Activated CD4-positive, alpha-beta memory T cell treated with anti-CD3 and anti-CD28 coated beads for 36 hours (primary cell): Measurements from ENCODE around the gene CCR2. TPM values are rescaled to one million over a fixed set of nuclear protein-coding genes. Genes with fewer than 3 reads are reported as not detected.
"Not testable (repeated sequence)": the region's sequence is repeated elsewhere in the genome, so short reads cannot be mapped to it uniquely, and the experiment has no call there.

Experiments used
- CTCF ChIA-PET: fragments of 350-600 bp; sonication (Branson Sonifier 250); formaldehyde crosslinking; loops from one replicate; lab custom pipeline; 2021; ENCODE audit warnings: antibody characterized with exemption, inconsistent platforms; lab: Charles Lee
- POLR2A ChIA-PET: fragments of 350-600 bp; sonication (Branson Sonifier 250); formaldehyde crosslinking; loops from one replicate; lab custom pipeline; 2021; ENCODE audit warnings: antibody characterized with exemption; lab: Charles Lee
- DNase-seq: peaks from one replicate; pipeline ENCODE4 v3.0.0-alpha.2; 2020
- H3K27ac Mint-ChIP-seq: one replicate; pipeline ENCODE4 v1.8.0; 2021; ENCODE audit warnings: mixed read lengths
- H3K27me3 Mint-ChIP-seq: one replicate; pipeline ENCODE4 v1.8.0; 2021; ENCODE audit warnings: mixed read lengths
- H3K36me3 Mint-ChIP-seq: one replicate; pipeline ENCODE4 v1.8.0; 2021; ENCODE audit warnings: mixed read lengths
- H3K4me1 Mint-ChIP-seq: one replicate; pipeline ENCODE4 v1.8.0; 2021; ENCODE audit warnings: low read depth, mixed read lengths
- H3K4me3 Mint-ChIP-seq: one replicate; pipeline ENCODE4 v1.8.0; 2021; ENCODE audit warnings: mild to moderate bottlenecking, mixed read lengths
- H3K9me3 Mint-ChIP-seq: one replicate; pipeline ENCODE4 v1.8.0; 2021; ENCODE audit warnings: mixed read lengths
- intact Hi-C: fragments of 100-400 bp; cut with micrococcal nuclease; formaldehyde crosslinking; loops from one replicate; pipeline ENCODE4 v1.15.1; 2023
- total RNA-seq, 2 experiments: library from RNA; stranded (reverse); gene quantifications; one replicate each; pipeline ENCODE4 v1.2.3, GENCODE V29; 2021

CCR2 gene
- total RNA-seq, result 1 to 10 TPM; 2.2 TPM

DNA sequence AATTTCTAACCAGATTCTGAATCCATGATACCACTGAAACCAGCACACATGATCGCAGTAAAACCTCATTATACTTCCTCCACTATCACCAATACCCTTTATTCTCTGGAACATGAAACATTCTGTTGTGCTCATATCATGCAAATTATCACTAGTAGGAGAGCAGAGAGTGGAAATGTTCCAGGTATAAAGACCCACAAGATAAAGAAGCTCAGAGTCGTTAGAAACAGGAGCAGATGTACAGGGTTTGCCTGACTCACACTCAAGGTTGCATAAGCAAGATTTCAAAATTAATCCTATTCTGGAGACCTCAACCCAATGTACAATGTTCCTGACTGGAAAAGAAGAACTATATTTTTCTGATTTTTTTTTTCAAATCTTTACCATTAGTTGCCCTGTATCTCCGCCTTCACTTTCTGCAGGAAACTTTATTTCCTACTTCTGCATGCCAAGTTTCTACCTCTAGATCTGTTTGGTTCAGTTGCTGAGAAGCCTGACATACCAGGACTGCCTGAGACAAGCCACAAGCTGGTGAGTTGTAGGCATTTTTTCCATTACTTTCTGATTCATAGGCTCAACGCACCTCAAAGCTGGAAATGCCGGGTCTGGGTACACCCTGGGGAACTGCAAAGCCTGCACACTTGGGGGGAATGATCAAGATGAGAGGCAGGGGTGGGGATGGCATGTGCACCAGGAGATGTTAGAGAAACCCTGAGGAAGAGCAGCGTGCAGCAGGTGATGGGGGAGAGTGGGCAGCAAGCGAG, at the start of gene CCR2:
TSS of gene CCR2 (plus strand) at position 465 of the 764 bp plus-strand sequence. CDS start 3,417 bp downstream, outside the sequence.
- H3K27ac Mint-ChIP-seq, result peak within 1 kb of the TSS; percentile 63
- intact Hi-C loops, result loop anchor here (1.0 kb wide), 1 partner anchor 16 kb away; the partner anchor contains the start of gene CCR5
- peak; percentile 54 for DNase-seq
- peaks cover 31% of the 10 kb centered on the region for H3K27me3 Mint-ChIP-seq
- H3K4me1 Mint-ChIP-seq, result peaks cover 91% of the 10 kb centered on the region
- ChIA-PET CTCF (interaction anchor here (0.6 to 3.1 kb wide), 12 partner anchors 15 to 825 kb away, joined by 3 to 24 read pairs (median 4); partner anchors contain the start of gene CCR5), POLR2A (interaction anchor here (0.7 to 2.7 kb wide), 4 partner anchors 15 to 122 kb away, joined by 3 to 27 read pairs (median 8); no protein-coding TSS in a partner anchor)
- no peaks in the 10 kb centered on the region for H3K9me3 Mint-ChIP-seq
- peak within 1 kb of the TSS; percentile 31 for H3K4me3 Mint-ChIP-seq
- H3K36me3 Mint-ChIP-seq, result no peaks in the 10 kb centered on the region

- Mint-ChIP-seq H3K27me3 (peaks cover 5% of the 10 kb centered on the region), H3K4me1 (peaks cover 30% of the 10 kb centered on the region)
- intact Hi-C loops, result no loop called here
These were observed 49.2 kb upstream of the CCR2 start for GRCh38 chr3:46304739-46305138.

GRCh38 chr3:46312991-46313390, 40.9 kb upstream of the CCR2 start:
- POLR2A ChIA-PET, result no interaction called here

More at GRCh38 chr3:46304739-46305138, 49.2 kb upstream of the CCR2 start:
- H3K9me3 Mint-ChIP-seq, result no peaks in the 10 kb centered on the region
- peaks cover 2% of the 10 kb centered on the region for H3K36me3 Mint-ChIP-seq
- CTCF ChIA-PET, result interaction anchor here (1.7 kb wide), 1 partner anchor 64 kb away, joined by 9 read pairs; no protein-coding TSS in a partner anchor
- POLR2A ChIA-PET, result no interaction called here
- no peak for DNase-seq
- no peak overlapping the region for H3K4me3 Mint-ChIP-seq
- no peak overlapping the region for H3K27ac Mint-ChIP-seq

GRCh38 chr3:46314517-46314916, 39.4 kb upstream of the CCR2 start:
- POLR2A ChIA-PET, result no interaction called here

More at GRCh38 chr3:46312991-46313390, 40.9 kb upstream of the CCR2 start:
- Mint-ChIP-seq H3K27me3 (peaks cover 12% of the 10 kb centered on the region), H3K27ac (no peak overlapping the region), H3K4me3 (no peak overlapping the region), H3K9me3 (peaks cover 9% of the 10 kb centered on the region), H3K4me1 (no peaks in the 10 kb centered on the region), H3K36me3 (peaks cover 7% of the 10 kb centered on the region)
- DNase-seq, result no peak
- CTCF ChIA-PET, result interaction anchor here (0.9 kb wide), 1 partner anchor 55 kb away, joined by 3 read pairs; no protein-coding TSS in a partner anchor
- intact Hi-C loops, result no loop called here

DNA sequence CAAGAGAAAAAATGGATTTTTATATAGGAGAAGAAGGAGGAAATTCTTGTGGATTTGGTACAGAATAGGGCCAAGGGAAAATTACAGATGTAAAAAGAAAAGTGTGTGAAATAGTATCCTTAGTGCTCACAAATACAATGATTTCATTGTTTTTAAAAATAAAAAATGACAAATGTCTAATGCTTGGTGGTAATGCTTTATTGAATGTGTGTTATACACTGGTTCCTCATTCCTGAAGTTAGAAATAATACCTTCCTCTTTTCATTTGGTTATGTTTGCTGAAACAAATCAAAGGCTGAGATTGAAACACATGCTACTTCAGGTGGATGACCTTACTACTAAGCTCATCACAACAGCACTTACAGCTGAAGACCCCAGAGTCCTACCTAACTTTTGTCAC, 37.7 kb upstream of the CCR2 start:
- no peak for DNase-seq
- Mint-ChIP-seq H3K27me3 (peaks cover 5% of the 10 kb centered on the region), H3K27ac (no peak overlapping the region), H3K4me3 (no peak overlapping the region), H3K4me1 (no peaks in the 10 kb centered on the region), H3K9me3 (peaks cover 9% of the 10 kb centered on the region), H3K36me3 (peaks cover 5% of the 10 kb centered on the region)
- intact Hi-C loops, result no loop called here
- CTCF ChIA-PET, result interaction anchor here (2.0 to 4.5 kb wide), 2 partner anchors 53 to 101 kb away, joined by 4 to 15 read pairs; no protein-coding TSS in a partner anchor
- POLR2A ChIA-PET, result no interaction called here

More at GRCh38 chr3:46314517-46314916, 39.4 kb upstream of the CCR2 start:
- Mint-ChIP-seq H3K36me3 (peaks cover 5% of the 10 kb centered on the region), H3K27me3 (peaks cover 12% of the 10 kb centered on the region), H3K9me3 (peaks cover 9% of the 10 kb centered on the region), H3K4me1 (no peaks in the 10 kb centered on the region), H3K4me3 (no peak overlapping the region), H3K27ac (no peak overlapping the region)
- intact Hi-C loops, result loop anchor here (2.0 kb wide), 1 partner anchor 20 kb away; no protein-coding TSS in a partner anchor
- DNase-seq, result no peak
- CTCF ChIA-PET, result interaction anchor here (4.5 kb wide), 1 partner anchor 54 kb away, joined by 15 read pairs; no protein-coding TSS in a partner anchor

DNA sequence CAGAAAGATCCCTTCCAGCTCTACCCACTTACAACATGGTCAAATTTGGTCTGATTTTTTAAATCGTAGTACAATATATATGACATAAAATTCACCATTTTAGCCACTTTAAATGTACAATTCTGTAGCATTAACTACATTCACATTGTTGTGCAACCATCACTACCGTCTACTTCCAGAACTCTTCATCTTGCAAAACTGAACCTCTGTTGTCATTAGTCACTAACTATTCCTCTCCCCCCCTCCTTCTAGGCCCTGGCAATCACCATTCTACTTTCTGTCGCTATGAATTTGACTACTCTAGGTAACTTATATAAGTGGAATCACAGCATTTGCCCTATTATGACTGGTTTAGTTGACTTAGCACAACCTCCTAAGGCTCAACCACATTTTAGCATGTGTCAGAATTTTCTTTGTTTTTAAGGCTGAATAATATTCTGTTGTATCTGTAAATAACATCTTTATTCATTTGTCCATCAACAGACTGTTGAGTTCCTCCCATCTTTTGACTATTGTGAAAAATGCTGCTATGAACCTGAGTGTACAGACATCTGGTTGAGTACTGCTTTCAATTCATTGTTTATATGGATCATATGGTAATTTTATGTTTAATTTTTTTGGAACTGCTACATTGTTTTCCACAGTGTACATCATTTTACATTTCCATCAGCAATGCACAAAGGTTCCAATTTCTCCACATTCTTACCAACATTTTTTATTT, 35.5 kb upstream of the CCR2 start:
- Mint-ChIP-seq H3K4me3 (no peak overlapping the region), H3K36me3 (peaks cover 5% of the 10 kb centered on the region), H3K27me3 (peaks cover 3% of the 10 kb centered on the region), H3K27ac (no peak overlapping the region), H3K4me1 (no peaks in the 10 kb centered on the region), H3K9me3 (peaks cover 9% of the 10 kb centered on the region)
- no peak for DNase-seq
- intact Hi-C loops, result no loop called here
- ChIA-PET CTCF (no interaction called here), POLR2A (no interaction called here)

DNA sequence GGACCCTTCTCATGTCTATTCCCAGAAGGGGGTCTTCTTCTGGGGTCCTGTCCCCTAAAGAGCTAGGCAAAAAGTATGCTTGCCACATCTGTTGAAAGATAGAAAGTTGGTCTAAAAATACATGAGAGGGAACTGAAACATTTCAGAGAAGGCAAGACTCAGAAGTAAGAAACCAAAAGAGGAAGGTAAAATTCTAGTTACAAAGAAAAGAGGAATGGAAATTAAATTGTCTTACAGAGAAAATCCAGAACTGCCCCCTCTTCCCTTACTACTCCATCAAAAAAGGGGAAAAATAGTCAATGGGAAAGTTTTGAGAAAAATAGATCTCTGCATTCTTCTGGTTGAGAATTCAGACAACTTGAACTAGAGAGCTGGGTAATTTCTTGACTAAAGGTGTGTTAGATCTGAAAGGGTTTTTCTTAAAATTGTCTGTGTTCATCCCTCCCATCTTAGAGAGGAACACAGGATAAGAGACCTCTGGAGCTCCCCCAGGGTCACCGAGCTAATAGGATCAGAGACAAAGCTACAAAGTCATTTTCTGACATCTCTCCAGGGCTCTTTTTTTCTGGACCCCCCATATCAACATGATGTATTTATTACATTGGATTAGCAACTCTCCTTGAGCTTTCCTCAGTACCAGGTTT, 32.3 kb upstream of the CCR2 start:
- DNase-seq, result no peak
- ChIA-PET CTCF (interaction anchor here (1.3 kb wide), 1 partner anchor 45 kb away, joined by 3 read pairs; no protein-coding TSS in a partner anchor), POLR2A (no interaction called here)
- Mint-ChIP-seq H3K4me1 (no peaks in the 10 kb centered on the region), H3K9me3 (peaks cover 9% of the 10 kb centered on the region), H3K27me3 (peaks cover 1% of the 10 kb centered on the region), H3K4me3 (no peak overlapping the region), H3K36me3 (peaks cover 4% of the 10 kb centered on the region), H3K27ac (no peak overlapping the region)
- intact Hi-C loops, result no loop called here

- Mint-ChIP-seq H3K4me3 (no peak overlapping the region), H3K27ac (no peak overlapping the region), H3K36me3 (no peaks in the 10 kb centered on the region), H3K27me3 (peaks cover 1% of the 10 kb centered on the region), H3K9me3 (no peaks in the 10 kb centered on the region), H3K4me1 (no peaks in the 10 kb centered on the region)
- CTCF ChIA-PET, result interaction anchor here (1.5 kb wide), 1 partner anchor 245 kb away, joined by 4 read pairs; no protein-coding TSS in a partner anchor
- intact Hi-C loops, result no loop called here
- POLR2A ChIA-PET, result no interaction called here
- DNase-seq, result no peak
These were observed 29.9 kb upstream of the CCR2 start for GRCh38 chr3:46324036-46324435.

DNA sequence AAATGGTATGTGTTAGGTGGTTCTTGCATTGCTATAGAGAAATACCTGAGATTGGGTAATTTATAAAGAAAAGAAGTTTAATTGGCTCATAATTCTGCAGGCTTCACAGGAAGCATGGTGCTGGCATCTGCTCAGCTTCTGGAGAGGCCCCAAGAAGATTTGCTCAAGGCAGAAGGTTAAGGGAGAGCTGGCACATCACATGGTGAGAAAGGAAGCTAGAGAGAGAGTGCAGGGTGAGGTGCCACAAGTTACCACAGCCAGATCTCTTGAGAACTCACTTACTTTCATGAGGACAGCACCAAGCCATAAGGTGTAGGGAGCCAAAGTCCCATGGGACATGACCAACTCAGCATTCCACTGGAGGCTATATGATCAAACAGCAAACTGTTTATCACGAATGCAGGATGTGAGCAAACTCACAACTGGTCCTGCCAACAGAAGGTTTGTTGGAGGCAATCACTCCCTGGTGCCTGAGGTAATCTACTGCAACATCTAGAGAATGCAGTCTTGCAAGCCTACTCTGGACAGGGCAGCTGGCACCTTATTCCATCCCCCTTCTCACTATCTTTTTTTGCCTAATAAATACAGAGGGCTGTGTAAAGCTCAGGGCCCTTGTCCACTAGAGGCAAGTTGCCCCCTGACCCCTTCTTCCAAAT, 28.1 kb upstream of the CCR2 start:
- Mint-ChIP-seq H3K36me3 (no peaks in the 10 kb centered on the region), H3K4me1 (no peaks in the 10 kb centered on the region), H3K27me3 (peaks cover 1% of the 10 kb centered on the region), H3K27ac (no peak overlapping the region), H3K9me3 (no peaks in the 10 kb centered on the region), H3K4me3 (no peak overlapping the region)
- POLR2A ChIA-PET, result no interaction called here
- intact Hi-C loops, result no loop called here
- DNase-seq, result no peak
- CTCF ChIA-PET, result no interaction called here

GRCh38 chr3:46330676-46331075, 23.2 kb upstream of the CCR2 start:
- DNase-seq, H3K4me1 Mint-ChIP-seq, H3K4me3 Mint-ChIP-seq, CTCF ChIA-PET, H3K27ac Mint-ChIP-seq, POLR2A ChIA-PET, H3K9me3 Mint-ChIP-seq, intact Hi-C loops, H3K36me3 Mint-ChIP-seq: not testable (repeated sequence)
- H3K27me3 Mint-ChIP-seq, result peaks cover 16% of the 10 kb centered on the region
